Progenitor cell of endocrine pancreas (in vitro differentiated cells): ENCODE results near the gene MACROD1. TPM values are rescaled to one million over a fixed set of nuclear protein-coding genes. Genes with fewer than 3 reads are reported as not detected.

Experiments
- DNase-seq: peaks from one replicate; pipeline ENCODE4 v3.0.0; 2021; ENCODE audit warnings: low spot score; ENCODE audit not compliant: unreplicated experiment
- H3K27ac Mint-ChIP-seq: 2 replicates; pipeline ENCODE4 v1.8.0; 2021; ENCODE audit warnings: mild to moderate bottlenecking, moderate library complexity, mixed read lengths
- H3K27me3 Mint-ChIP-seq: 2 replicates; pipeline ENCODE4 v1.8.0; 2021; ENCODE audit warnings: mixed read lengths
- H3K36me3 Mint-ChIP-seq: 2 replicates; pipeline ENCODE4 v1.8.0; 2022; ENCODE audit warnings: mixed read lengths; ENCODE audit not compliant: insufficient read depth
- H3K4me1 Mint-ChIP-seq: 2 replicates; pipeline ENCODE4 v1.8.0; 2021; ENCODE audit warnings: low read depth, mixed read lengths
- H3K4me3 Mint-ChIP-seq: 2 replicates; pipeline ENCODE4 v1.8.0; 2021; ENCODE audit warnings: low read depth, mild to moderate bottlenecking, moderate library complexity, mixed read lengths
- H3K9me3 Mint-ChIP-seq: 2 replicates; pipeline ENCODE4 v1.8.0; 2021; ENCODE audit warnings: low read depth, mixed read lengths
- CTCF ChIP-seq: fragments of 200-600 bp; sonication (generic); IDR thresholded peaks from one replicate; pipeline ENCODE4 v1.5.0; 2021; ENCODE audit warnings: antibody characterized with exemption, mild to moderate bottlenecking; ENCODE audit not compliant: unreplicated experiment
- total RNA-seq: library from RNA; stranded (reverse); gene quantifications from 2 replicates; pipeline ENCODE4 v1.2.1, GENCODE V29; 2021

Gene MACROD1
- total RNA-seq, 1 donor from 2014 or later = 28.0 TPM

- no peak for TF ChIP-seq CTCF
- Mint-ChIP-seq H3K4me3 (no peak overlapping the region), H3K27me3 (peaks cover 8% of the 10 kb centered on the region), H3K36me3 (no peaks in the 10 kb centered on the region), H3K27ac (no peak overlapping the region), H3K9me3 (no peaks in the 10 kb centered on the region), H3K4me1 (peaks cover 23% of the 10 kb centered on the region)
- DNase-seq = no peak
Observed at GRCh38 chr11:64086258-64087123, 79.4 kb downstream of the MACROD1 start.

- Mint-ChIP-seq H3K9me3 (no peaks in the 10 kb centered on the region), H3K27ac (no peak overlapping the region), H3K4me1 (peaks cover 25% of the 10 kb centered on the region), H3K36me3 (no peaks in the 10 kb centered on the region), H3K27me3 (peaks cover 8% of the 10 kb centered on the region), H3K4me3 (no peak overlapping the region)
- DNase-seq = no peak
- TF ChIP-seq CTCF = no peak
Observed at GRCh38 chr11:64085906-64086257, 80.0 kb downstream of the MACROD1 start.

- H3K27me3 Mint-ChIP-seq = peaks cover 14% of the 10 kb centered on the region
- peak; percentile 43 for DNase-seq
- no peak for TF ChIP-seq CTCF
- H3K27ac Mint-ChIP-seq = peak overlapping the region; percentile 29
- no peaks in the 10 kb centered on the region for H3K9me3 Mint-ChIP-seq
- H3K4me1 Mint-ChIP-seq = peaks cover 25% of the 10 kb centered on the region
- no peak overlapping the region for H3K4me3 Mint-ChIP-seq
- H3K36me3 Mint-ChIP-seq = no peaks in the 10 kb centered on the region
Observed at GRCh38 chr11:64084951-64085710, 80.8 kb downstream of the MACROD1 start.

- Mint-ChIP-seq H3K27ac (no peak overlapping the region), H3K4me3 (no peak overlapping the region), H3K9me3 (no peaks in the 10 kb centered on the region), H3K4me1 (peaks cover 25% of the 10 kb centered on the region), H3K27me3 (peaks cover 18% of the 10 kb centered on the region), H3K36me3 (no peaks in the 10 kb centered on the region)
- no peak for DNase-seq
- no peak for TF ChIP-seq CTCF
Observed at GRCh38 chr11:64084146-64084950, 81.6 kb downstream of the MACROD1 start.
